SIG-M5 (cell line): ENCODE measurements around the gene WDR18.

ENCODE experiments used
- DNase-seq: peaks from one replicate; lab custom pipeline; 2025; lab: John Stamatoyannopoulos, UW

Gene WDR18

DNA sequence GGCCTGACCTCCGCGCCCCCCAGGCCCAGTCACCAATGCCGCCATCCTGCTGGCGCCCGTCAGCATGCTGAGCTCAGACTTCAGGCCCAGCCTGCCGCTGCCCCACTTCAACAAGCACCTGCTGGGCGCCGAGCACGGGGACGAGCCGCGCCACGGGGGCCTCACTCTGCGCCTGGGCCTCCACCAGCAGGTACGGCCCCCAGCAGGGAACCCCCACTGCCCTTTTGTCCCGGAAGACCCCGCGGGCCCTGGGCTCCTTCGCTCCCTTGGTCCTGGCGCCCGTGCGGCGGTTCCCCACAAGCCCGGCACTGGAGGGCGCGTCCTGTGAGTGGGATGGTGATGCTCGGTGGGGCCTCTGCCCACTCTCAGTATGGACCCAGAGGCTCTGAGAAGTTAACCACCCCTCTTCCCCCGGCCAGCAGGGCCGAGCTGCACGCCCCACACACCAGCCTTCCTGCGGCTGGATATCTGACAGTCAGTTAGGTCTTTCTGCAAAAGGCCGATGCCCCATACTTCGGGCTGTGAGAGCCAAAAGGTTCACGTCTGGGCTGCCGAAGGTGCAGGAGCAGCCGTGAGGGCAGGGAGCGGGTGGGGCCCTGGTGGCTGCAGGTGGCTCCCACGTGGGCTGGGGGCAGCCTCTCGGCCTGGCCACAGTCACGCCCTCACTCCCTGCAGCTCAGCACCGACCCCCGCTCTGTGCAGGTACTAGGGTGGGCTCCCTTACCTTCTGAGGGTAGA, 8.0 kb downstream of the WDR18 start:
- DNase-seq = no peak

GRCh38 chr19:992670-993055, 8.5 kb downstream of the WDR18 start:
- DNase-seq = no peak

DNA sequence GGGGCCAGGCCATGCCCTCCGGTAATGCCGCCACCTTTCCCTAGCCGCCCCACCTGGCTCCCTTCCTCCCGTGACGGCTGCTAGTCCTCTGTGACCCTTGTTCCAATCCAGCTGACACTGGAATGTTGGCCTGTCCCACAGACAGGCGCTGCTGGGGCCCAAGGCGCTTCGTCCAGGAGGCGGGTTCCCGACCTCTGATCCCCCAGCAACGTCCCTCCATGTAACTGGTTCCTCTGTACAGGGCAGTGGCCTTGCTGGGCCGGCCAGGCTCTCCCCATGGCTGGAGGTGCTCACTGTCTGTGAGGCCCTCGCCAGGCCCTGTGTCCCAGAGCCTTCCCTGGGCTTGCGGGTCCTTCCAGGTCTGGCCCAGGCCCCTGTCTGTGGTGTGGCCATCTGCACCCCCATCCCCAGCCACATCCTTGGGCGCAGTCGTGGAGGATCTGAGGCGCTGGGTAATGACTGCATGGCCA, 9.3 kb downstream of the WDR18 start:
- no peak for DNase-seq

DNA sequence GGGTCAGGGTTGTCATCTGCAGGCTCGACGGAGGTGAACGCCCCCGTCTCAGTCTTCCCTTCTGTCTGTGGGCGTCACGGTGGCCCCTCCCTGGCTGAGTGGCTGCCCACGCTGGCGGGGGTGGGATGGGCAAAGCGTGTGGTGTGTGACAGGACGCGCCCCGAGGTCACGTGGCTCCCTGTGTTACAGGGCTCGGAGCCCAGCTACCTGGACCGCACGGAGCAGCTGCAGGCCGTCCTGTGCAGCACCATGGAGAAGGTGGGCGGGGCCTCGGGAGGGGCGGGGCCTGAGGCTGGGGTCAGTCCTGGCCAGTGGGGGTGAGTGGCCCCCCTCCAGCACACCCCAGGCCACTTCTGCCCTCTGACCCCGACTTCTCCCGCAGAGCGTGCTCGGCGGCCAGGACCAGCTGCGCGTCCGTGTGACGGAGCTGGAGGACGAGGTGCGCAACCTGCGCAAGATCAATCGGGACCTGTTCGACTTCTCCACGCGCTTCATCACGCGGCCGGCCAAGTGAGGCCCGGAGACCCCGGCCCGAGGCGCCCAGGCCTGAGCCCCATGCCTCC, 9.8 kb downstream of the WDR18 start:
- DNase-seq = no peak

DNA sequence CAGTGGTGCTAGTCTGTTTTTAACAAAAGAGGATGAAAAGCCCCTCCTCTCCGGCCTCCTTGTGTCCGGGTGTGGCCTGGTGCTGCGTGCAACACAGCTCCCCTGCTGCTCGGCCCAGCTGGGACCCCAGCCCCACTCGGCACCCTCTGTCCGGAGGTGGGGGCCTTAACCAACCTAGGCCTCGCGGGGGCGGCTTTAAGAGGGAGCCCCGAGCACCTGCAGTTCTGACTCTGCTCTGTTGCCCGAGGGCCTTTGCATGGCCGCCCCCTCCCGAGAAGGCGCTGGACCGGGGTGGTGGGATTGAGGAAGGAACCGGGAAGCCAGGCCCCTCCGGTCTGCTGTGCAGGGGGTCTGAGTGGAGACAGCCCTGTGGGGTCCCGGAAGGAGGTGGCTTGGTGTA, 10.4 kb downstream of the WDR18 start:
- no peak for DNase-seq

- no peak for DNase-seq
Measured at GRCh38 chr19:995051-995827, 11.1 kb downstream of the WDR18 start.

GRCh38 chr19:996051-996838, 12.1 kb downstream of the WDR18 start:
- no peak for DNase-seq

DNA sequence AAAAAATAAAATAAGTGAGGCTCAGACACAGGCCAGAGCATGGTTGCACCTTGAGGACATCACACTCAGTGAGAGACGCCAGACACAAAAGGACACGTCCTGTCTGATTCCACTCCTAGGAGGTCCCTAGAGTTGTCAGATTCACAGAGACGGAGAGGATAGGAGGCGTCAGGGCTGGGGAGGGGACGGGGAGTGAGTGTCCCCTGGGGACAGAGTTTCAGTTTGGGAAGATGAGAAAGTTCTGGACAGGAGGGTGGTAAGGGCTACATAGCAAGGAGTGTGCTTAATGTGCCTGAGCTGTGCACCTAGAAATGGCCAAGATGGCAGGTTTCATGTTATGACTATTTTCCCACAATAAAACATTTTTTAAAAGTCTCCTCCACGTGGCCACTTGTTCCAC, 13.9 kb downstream of the WDR18 start:
- no peak for DNase-seq

DNA sequence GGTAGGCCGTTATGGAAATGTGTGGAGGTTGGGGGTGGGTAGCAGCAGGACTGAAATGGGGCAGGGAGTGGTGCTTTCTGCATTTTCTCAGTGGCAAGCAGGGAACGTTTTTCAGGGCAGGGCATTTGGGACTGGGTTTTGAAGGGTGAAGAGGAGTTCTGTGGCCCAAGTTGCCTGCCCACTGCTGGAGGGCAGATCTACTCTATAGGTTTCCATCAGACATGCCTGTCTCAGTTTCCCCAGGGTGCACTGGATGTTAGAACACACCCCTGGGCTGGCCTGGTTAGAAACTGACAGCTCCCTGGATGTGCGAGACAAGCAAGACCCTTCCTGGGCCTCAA, 15.2 kb downstream of the WDR18 start:
- DNase-seq = no peak

DNA sequence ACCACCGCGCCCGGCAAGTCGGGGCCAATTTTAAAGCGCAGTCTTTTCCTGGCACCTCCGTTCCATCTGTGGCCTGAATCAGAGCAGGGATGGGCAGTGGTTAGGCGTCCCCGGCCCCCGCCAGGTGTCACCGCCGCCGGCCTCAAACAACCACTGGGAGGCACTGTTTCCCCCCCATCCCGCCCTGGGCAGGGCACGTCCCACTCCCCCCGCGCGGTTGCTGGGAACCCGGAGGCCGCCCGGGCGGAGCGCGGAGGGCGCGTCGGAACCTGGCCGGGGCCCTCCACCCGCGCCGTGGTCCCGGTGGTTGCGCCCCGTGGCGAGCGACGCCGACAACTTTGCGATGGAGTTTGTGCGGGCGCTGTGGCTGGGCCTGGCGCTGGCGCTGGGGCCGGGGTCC, 15.9 kb downstream of the WDR18 start, which contains the start of gene GRIN3B:
GRIN3B (plus strand) TSS at position 325 of the 400 bp plus-strand sequence; CDS start at position 344, 19 bp downstream.
- DNase-seq = no peak

DNA sequence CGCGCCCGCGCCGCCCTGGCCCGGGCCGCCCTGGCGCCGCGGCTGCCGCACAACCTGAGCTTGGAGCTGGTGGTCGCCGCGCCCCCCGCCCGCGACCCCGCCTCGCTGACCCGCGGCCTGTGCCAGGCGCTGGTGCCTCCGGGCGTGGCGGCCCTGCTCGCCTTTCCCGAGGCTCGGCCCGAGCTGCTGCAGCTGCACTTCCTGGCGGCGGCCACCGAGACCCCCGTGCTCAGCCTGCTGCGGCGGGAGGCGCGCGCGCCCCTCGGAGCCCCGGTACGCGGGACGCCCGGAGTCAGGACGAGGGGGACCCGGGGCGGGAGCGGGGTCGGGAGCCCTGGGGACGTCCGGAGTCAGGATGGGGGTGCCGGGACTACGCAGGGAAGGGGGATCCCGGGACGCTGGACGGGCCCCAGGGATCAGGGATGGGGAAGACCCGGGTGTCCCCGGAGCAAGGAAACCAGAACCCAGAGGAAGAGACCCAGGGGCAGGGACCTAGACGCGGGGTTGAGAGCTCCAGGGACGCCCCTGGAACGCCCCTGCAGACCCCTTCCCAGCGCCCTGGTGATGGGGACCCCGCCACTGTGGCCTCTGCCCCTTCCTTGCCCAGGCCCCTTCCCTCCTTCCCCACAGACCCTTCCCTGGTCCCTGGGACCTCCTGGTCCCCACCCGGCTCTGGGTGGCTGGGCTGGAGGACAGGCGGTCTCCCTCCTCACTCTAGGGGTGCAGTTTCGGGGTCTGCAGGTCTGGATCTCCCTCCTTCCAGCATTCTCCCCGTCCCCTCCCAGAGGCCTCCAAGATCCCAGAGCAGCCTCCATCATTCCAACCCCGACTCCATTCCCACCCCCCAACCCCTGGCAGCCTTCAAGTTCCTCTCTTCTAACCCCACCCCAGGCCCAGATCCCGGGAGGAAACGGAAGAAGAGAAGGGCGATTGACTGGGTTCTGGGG, 16.7 kb downstream of the WDR18 start:
- DNase-seq = no peak

GRCh38 chr19:1001538-1002166, 17.5 kb downstream of the WDR18 start:
- no peak for DNase-seq

GRCh38 chr19:1002600-1002999, 18.5 kb downstream of the WDR18 start:
- no peak for DNase-seq

DNA sequence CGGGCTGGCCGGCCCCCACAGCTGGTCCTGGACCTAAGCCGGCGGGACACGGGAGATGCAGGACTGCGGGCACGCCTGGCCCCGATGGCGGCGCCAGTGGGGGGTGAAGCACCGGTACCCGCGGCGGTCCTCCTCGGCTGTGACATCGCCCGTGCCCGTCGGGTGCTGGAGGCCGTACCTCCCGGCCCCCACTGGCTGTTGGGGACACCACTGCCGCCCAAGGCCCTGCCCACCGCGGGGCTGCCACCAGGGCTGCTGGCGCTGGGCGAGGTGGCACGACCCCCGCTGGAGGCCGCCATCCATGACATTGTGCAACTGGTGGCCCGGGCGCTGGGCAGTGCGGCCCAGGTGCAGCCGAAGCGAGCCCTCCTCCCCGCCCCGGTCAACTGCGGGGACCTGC, 19.1 kb downstream of the WDR18 start:
- DNase-seq = no peak

DNA sequence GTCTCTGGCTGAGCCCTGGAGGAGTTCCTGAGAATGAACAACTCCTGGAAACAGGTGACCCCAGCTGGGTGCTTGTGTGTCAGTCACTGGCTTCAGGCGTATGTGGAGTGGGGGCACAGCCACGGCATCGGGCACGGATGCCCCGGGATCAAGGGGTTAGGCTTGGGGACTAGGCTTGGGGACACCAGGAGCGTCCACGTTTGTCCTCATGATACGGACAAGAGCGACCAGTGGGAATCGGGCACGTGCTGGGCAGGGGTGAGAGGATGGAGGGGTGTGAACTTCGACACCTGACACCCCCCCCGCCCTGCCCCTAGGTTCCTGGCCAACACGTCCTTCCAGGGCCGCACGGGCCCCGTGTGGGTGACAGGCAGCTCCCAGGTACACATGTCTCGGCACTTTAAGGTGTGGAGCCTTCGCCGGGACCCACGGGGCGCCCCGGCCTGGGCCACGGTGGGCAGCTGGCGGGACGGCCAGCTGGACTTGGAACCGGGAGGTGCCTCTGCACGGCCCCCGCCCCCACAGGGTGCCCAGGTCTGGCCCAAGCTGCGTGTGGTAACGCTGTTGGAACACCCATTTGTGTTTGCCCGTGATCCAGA, 20.2 kb downstream of the WDR18 start:
- DNase-seq = no peak

- no peak for DNase-seq
Measured at GRCh38 chr19:1004803-1005664, 20.9 kb downstream of the WDR18 start.

- DNase-seq = no peak
Measured at GRCh38 chr19:1006711-1007398, 22.7 kb downstream of the WDR18 start.

DNA sequence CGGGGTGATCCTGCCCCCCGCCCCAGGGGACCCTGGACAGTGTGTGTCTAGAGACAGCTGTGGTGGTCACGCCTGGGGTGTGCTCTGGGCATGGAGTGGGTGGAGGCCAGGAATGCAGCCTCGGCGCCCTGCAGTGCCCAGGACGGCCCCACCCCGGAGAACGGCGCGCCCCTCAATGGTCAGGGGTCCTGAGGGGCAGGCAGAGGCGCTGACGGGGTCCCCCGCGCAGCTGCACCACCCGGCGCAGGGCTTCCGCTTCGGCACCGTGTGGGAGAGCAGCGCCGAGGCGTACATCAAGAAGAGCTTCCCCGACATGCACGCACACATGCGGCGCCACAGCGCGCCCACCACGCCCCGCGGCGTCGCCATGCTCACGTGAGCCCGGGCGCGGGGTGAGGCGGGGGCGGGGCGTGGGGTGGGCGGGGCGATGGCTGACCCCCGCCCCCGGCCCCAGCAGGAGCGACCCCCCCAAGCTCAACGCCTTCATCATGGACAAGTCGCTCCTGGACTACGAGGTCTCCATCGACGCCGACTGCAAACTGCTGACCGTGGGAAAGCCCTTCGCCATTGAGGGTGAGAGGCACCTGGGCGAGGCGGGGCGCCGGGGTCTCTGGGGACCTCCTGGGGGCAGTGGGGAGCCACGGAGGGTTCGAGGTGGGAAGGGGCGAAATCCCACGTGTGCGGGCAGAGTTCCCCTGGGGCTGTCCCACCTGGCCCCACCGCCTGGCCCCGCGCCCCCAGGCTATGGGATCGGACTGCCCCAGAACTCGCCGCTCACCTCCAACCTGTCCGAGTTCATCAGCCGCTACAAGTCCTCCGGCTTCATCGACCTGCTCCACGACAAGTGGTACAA, 23.5 kb downstream of the WDR18 start:
- DNase-seq = no peak
